ENCODE measurements around the gene SASH1. TPM values are rescaled to one million over a fixed set of nuclear protein-coding genes. Genes with fewer than 3 reads are reported as not detected.

Gene SASH1
- total RNA-seq, 1 experiment from 2014 or later = 11.7 TPM

DNA sequence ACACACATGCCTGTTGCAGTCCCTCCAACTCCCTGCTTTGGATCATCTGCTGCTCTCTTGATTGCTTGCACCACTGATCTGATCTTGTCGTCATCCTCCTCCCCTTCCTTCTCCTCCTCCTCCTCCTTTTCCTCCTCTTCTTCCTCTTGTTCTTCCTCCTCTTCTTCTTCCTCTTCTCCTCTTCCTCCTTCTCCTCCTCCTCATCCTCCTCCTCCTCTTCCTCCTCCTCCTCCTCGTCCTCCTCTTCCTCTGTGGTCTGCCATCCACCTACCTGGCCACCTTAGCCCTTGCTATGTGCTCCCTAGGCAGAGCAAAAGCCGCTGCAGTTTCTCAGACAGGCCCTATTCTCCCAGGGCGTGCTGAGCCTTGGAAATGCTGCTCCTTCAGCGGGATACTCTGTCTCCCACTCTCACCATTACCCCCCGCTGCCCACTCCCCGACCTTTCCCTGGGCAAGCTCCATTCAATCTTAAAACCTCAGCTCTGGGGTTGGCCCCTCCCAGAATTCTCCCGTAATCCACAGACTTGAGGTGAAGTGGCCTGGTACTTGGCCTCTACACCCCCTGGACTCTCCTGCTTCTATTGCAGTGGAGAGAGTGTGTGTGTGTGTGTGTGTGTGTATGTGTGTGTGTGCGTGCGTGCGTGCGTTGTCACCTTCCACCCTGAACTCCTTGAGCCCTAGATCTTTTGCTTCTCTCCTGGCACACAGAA is 105.0 kb downstream of the SASH1 start:
- POLR2A ChIA-PET = no interaction called here

DNA sequence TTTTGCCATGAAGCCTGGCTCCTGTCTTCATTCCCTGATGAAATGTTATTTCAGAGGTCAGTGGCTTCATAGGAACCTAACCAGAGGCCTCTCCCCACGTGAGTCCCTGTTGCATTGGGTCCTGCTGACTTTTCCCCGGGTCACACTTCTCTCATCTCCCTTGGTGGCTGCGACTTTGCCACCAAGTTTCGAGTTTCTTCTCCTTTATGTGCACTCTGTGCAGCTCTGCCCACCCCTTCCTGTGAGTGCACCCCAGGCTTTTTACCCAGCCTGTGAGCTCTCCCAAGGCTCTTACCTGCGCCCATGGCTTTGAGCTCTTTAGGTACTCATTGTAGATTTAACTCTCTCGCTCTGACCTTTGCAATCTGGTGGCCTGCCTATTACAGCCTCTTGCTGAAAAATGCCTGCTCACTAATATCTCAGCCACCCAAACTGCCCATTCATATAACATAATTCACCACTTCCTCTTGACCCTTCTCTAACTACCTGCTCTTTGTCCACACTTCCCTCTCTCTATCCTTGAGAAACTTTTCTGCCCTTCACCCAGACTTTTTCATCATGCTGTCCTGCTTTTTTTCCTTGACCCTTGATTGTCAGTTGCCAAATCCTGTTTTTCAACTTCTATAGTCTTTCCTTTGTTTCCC is 105.9 kb downstream of the SASH1 start:
- no peaks in the 10 kb centered on the region for H3K9me3 ChIP-seq (ENCODE audit: control insufficient read depth in 1 of 2, insufficient read depth in 1 of 2, low read depth in 1 of 2, low read length in 2 of 2)
- intact Hi-C loops (cut with micrococcal nuclease) = no loop called here
- H3K9ac ChIP-seq (ENCODE audit: low read length) = no peak overlapping the region
- H3K4me2 ChIP-seq (ENCODE audit: low read length) = no peak overlapping the region
- H3K9me2 ChIP-seq (ENCODE audit: insufficient read depth) = no peaks in the 10 kb centered on the region
- BruUV-seq (replicated peaks) = no TSS peak
- peaks cover 0 to 13% of the 10 kb centered on the region in 2 experiments; a peak in 2 of 4 replicates for H3K4me1 ChIP-seq (ENCODE audit: control insufficient read depth in 1 of 2, insufficient read depth in 2 of 2, low read length in 2 of 2)
- POLR2A ChIA-PET = no interaction called here
- RAD21 ChIA-PET (ENCODE audit: low non-redundant PET in 1 of 2, low total read pairs in 2 of 2, uncharacterized antibody in 2 of 2, unreplicated experiment in 2 of 2) = no interaction called here
- no peak for ATAC-seq
- no peak overlapping the region for H3K4me3 ChIP-seq (replicated peaks in 1 of 2; ENCODE audit: low read depth in 1 of 2, low read length in 2 of 2)
- H2AFZ ChIP-seq (ENCODE audit: low read depth, low read length, poor library complexity, severe bottlenecking) = no peak overlapping the region
- no peaks in the 10 kb centered on the region for H3K36me3 ChIP-seq (ENCODE audit: control insufficient read depth in 1 of 2, insufficient read depth in 2 of 2, low read length in 2 of 2)
- H3K79me2 ChIP-seq (ENCODE audit: insufficient read depth, low read length) = no peaks in the 10 kb centered on the region
- no peaks in the 10 kb centered on the region for H3K27me3 ChIP-seq (ENCODE audit: insufficient read depth, low read length)
- no peak for DNase-seq (ENCODE audit: low read depth, low spot score)
- CTCF ChIA-PET = no interaction called here
- no peaks in the 10 kb centered on the region for H4K20me1 ChIP-seq (ENCODE audit: insufficient read depth)
- H3K27ac ChIP-seq (ENCODE audit: low read depth, low read length) = no peak overlapping the region
- TF ChIP-seq EZH2 (IDR thresholded peaks at IDR 0.05) (no peak), CBX3 (IDR thresholded peaks at IDR 0.05; ENCODE audit: low read depth) (no peak), SRF (IDR thresholded peaks at IDR 0.05; ENCODE audit: low read depth) (no peak), EZH2phosphoT487 (IDR thresholded peaks at IDR 0.05; ENCODE audit: borderline replicate concordance) (no peak)
- TF ChIP-seq, protein P1, sequence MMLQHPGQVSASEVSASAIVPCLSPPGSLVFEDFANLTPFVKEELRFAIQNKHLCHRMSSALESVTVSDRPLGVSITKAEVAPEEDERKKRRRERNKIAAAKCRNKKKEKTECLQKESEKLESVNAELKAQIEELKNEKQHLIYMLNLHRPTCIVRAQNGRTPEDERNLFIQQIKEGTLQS (IDR thresholded peaks at IDR 0.05) = no peak
- TF ChIP-seq, protein P2, sequence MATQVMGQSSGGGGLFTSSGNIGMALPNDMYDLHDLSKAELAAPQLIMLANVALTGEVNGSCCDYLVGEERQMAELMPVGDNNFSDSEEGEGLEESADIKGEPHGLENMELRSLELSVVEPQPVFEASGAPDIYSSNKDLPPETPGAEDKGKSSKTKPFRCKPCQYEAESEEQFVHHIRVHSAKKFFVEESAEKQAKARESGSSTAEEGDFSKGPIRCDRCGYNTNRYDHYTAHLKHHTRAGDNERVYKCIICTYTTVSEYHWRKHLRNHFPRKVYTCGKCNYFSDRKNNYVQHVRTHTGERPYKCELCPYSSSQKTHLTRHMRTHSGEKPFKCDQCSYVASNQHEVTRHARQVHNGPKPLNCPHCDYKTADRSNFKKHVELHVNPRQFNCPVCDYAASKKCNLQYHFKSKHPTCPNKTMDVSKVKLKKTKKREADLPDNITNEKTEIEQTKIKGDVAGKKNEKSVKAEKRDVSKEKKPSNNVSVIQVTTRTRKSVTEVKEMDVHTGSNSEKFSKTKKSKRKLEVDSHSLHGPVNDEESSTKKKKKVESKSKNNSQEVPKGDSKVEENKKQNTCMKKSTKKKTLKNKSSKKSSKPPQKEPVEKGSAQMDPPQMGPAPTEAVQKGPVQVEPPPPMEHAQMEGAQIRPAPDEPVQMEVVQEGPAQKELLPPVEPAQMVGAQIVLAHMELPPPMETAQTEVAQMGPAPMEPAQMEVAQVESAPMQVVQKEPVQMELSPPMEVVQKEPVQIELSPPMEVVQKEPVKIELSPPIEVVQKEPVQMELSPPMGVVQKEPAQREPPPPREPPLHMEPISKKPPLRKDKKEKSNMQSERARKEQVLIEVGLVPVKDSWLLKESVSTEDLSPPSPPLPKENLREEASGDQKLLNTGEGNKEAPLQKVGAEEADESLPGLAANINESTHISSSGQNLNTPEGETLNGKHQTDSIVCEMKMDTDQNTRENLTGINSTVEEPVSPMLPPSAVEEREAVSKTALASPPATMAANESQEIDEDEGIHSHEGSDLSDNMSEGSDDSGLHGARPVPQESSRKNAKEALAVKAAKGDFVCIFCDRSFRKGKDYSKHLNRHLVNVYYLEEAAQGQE (IDR thresholded peaks at IDR 0.05; ENCODE audit: low read depth) = no peak
- TF ChIP-seq, protein P3, sequence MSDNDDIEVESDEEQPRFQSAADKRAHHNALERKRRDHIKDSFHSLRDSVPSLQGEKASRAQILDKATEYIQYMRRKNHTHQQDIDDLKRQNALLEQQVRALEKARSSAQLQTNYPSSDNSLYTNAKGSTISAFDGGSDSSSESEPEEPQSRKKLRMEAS (IDR thresholded peaks at IDR 0.05) = no peak

More for the DNA sequence above, 105.0 kb downstream of the SASH1 start:
- TF ChIP-seq ELF1 (IDR thresholded peaks at IDR 0.05; ENCODE audit: borderline replicate concordance, low read depth) (no peak), SIN3A (IDR thresholded peaks at IDR 0.05; ENCODE audit: low read depth) (no peak), YY1 (IDR thresholded peaks at IDR 0.05; ENCODE audit: extremely low read depth, insufficient replicate concordance, low read depth, low read length) (no peak), SP1 (IDR thresholded peaks at IDR 0.05; ENCODE audit: low read depth) (no peak)
- TF ChIP-seq, protein P4, sequence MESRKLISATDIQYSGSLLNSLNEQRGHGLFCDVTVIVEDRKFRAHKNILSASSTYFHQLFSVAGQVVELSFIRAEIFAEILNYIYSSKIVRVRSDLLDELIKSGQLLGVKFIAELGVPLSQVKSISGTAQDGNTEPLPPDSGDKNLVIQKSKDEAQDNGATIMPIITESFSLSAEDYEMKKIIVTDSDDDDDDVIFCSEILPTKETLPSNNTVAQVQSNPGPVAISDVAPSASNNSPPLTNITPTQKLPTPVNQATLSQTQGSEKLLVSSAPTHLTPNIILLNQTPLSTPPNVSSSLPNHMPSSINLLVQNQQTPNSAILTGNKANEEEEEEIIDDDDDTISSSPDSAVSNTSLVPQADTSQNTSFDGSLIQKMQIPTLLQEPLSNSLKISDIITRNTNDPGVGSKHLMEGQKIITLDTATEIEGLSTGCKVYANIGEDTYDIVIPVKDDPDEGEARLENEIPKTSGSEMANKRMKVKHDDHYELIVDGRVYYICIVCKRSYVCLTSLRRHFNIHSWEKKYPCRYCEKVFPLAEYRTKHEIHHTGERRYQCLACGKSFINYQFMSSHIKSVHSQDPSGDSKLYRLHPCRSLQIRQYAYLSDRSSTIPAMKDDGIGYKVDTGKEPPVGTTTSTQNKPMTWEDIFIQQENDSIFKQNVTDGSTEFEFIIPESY (IDR thresholded peaks at IDR 0.05; ENCODE audit: extremely low read depth, insufficient replicate concordance, low read length) = no peak
- H3K27ac ChIP-seq (ENCODE audit: low read depth, low read length) = no peak overlapping the region
- no peak for DNase-seq (ENCODE audit: low read depth, low spot score)
- BruUV-seq (replicated peaks) = no TSS peak
- no peaks in the 10 kb centered on the region for H3K9me2 ChIP-seq (ENCODE audit: insufficient read depth)
- H3K79me2 ChIP-seq (ENCODE audit: insufficient read depth, low read length) = no peaks in the 10 kb centered on the region
- ChIA-PET RAD21 (ENCODE audit: low non-redundant PET in 1 of 2, low total read pairs in 2 of 2, uncharacterized antibody in 2 of 2, unreplicated experiment in 2 of 2) (no interaction called here), CTCF (no interaction called here)
- intact Hi-C loops (cut with micrococcal nuclease) = no loop called here
- H3K9me3 ChIP-seq (ENCODE audit: control insufficient read depth in 1 of 2, insufficient read depth in 1 of 2, low read depth in 1 of 2, low read length in 2 of 2) = no peaks in the 10 kb centered on the region
- no peak overlapping the region for H3K4me2 ChIP-seq (ENCODE audit: low read length)
- no peak overlapping the region for H2AFZ ChIP-seq (ENCODE audit: low read depth, low read length, poor library complexity, severe bottlenecking)
- no peak overlapping the region for H3K9ac ChIP-seq (ENCODE audit: low read length)
- no peaks in the 10 kb centered on the region for H3K27me3 ChIP-seq (ENCODE audit: insufficient read depth, low read length)
- H3K36me3 ChIP-seq (ENCODE audit: control insufficient read depth in 1 of 2, insufficient read depth in 2 of 2, low read length in 2 of 2) = no peaks in the 10 kb centered on the region
- peaks cover 0 to 13% of the 10 kb centered on the region in 2 experiments; a peak in 2 of 4 replicates for H3K4me1 ChIP-seq (ENCODE audit: control insufficient read depth in 1 of 2, insufficient read depth in 2 of 2, low read length in 2 of 2)
- H4K20me1 ChIP-seq (ENCODE audit: insufficient read depth) = no peaks in the 10 kb centered on the region
- ATAC-seq = no peak
- H3K4me3 ChIP-seq (replicated peaks in 1 of 2; ENCODE audit: low read depth in 1 of 2, low read length in 2 of 2) = no peak overlapping the region
